ENCODE measurements around the gene ILDR2.

GRCh38 chr1:167013108-167013929, 38.0 kb upstream of the ILDR2 start:
- no peak for TF ChIP-seq STAT3 (IDR thresholded peaks at IDR 0.05; ENCODE audit: low read depth, low read length)
- TF ChIP-seq CHD1 (IDR thresholded peaks at IDR 0.05; ENCODE audit: low read depth, low read length), result no peak
- no peak for TF ChIP-seq HDAC6 (IDR thresholded peaks at IDR 0.05; ENCODE audit: unreplicated experiment)
- no peak for TF ChIP-seq RCOR1 (conservative IDR thresholded peaks at IDR 0.05; ENCODE audit: low read depth, low read length)
- no peak for TF ChIP-seq SIN3A (IDR thresholded peaks at IDR 0.05; ENCODE audit: low read depth, low read length)
